C4-2B (cell line): Measurements from ENCODE around the gene EFCAB8.

Source experiments
- H3K27ac ChIP-seq: fragments of 450-650 bp; 2 replicates; pipeline ENCODE4 v1.5.1; 2017
- CTCF ChIP-seq: fragments of 450-650 bp; conservative IDR thresholded peaks from 2 replicates; pipeline ENCODE4 v1.5.1; 2017; ENCODE audit warnings: mild to moderate bottlenecking
- ZFX ChIP-seq: fragments of 450-650 bp; IDR thresholded peaks from 2 replicates; pipeline ENCODE4 v1.6.1; 2017

The EFCAB8 gene

DNA sequence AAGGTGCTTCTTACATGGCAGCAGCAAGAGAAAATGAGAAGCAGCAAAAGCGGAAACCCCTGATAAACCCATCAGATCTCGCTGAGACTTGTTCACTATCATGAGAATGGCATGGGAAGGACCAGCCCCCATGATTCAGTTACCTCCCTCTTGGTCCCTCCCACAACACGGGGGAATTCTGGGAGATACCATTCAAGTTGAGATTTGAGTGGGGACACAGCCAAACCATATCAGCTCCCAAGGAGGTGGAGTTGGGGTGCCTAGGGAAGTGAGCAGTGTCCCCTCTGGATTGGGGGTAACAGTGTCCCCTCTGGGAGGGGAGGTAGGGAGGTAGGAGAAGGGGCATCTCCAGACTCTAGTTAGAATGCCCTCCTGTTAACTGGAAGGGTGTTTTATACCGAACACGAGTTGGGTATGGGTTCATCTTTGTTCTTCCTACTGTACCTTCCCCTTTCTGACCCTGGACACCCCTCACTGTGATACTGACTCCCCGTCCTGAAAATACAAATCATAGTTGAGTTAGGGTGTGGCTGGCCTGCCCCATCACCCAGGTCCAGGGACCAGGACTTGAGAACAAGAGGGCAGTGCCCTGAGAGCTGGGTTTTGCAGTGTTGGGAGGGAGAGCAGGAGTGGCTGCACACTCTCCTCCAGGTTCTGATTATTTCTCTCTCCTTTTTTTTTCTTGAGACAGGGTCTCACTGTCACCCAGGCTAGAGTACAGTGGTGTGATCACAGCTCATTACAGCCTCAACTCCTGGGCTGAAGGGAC, 62.0 kb downstream of the EFCAB8 start:
- TF ChIP-seq ZFX (no peak), CTCF (no peak)
- H3K27ac ChIP-seq: no peak overlapping the region

GRCh38 chr20:32922466-32922865, 63.7 kb downstream of the EFCAB8 start:
- no peak overlapping the region for H3K27ac ChIP-seq
- TF ChIP-seq CTCF: no peak
- no peak for TF ChIP-seq ZFX

DNA sequence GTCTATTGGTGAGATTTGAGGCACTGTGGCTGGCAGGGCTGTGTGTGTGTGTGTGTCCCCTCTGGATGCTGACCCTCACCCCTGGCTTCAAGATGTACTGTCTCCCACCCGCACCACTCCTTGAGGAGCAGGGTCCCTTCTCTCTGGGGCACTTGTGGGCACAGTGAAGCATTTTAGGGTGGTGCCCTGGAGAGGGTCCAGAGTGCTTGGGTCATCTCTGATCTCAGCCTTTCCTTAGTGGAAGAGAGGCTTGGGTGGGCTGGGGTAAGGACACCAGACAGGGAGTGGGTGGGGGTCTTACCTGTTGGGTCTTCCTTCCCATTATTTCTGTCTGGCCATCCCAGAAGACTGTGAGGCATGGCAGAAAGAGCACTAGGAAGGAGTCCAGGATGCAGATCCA, 66.1 kb downstream of the EFCAB8 start:
- TF ChIP-seq ZFX (no peak), CTCF (no peak)
- H3K27ac ChIP-seq: no peak overlapping the region

GRCh38 chr20:32925481-32926196, 66.9 kb downstream of the EFCAB8 start:
- H3K27ac ChIP-seq: no peak overlapping the region
- TF ChIP-seq ZFX (no peak), CTCF (no peak)

DNA sequence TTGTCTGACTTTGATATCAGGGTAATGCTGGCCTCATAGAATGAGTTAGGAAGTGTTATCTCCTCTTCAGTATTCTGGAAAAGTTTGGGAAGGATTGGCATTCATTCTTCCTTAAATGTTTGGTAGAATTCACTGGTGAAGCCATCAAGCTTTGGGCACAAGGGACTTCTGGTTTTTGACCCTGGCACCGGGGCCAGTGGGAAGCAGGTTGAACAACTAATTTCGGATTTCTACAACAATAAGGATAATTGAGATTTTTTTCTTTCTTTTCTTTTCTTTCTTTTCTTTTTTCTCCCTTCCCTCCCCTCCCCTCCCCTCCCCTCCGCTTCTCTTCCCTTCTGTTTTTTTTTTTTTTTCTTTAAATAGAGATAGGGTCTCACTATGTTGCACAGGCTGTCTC, 70.4 kb downstream of the EFCAB8 start:
- TF ChIP-seq CTCF (no peak), ZFX (no peak)
- H3K27ac ChIP-seq: no peak overlapping the region

- TF ChIP-seq ZFX (no peak), CTCF (no peak)
- no peak overlapping the region for H3K27ac ChIP-seq
Measured at GRCh38 chr20:32930181-32930580, 71.5 kb downstream of the EFCAB8 start.

DNA sequence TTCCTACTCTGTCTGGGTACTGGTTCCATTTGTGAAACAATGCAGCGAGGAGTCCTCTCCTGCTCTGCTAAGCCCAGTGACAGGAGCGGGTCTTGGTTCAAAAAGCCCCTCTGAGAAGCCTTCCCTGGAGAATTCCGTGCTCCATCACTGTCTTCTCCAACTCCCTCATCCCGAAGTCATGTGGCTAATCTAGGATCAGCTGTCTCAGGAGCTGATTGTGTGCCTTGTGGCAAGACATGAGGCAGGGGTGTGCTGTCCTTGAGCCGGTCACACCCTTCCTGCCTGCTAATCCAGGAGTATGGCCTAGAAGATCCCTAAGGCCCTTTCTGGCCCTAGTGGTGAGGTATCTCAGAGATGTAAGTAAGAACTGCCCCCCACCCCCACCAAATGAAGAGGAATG, 72.0 kb downstream of the EFCAB8 start:
- TF ChIP-seq CTCF: no peak
- no peak for TF ChIP-seq ZFX
- no peak overlapping the region for H3K27ac ChIP-seq
